HG03196 (cell line): ENCODE data around the gene ARL4D.
"Not testable (repeated sequence)": the region's sequence is repeated elsewhere in the genome, so short reads cannot be mapped to it uniquely, and the experiment has no call there.

ENCODE experiments used
- ATAC-seq: cut with Tn5 transposase; IDR thresholded peaks from one replicate; pipeline ENCODE4 v1.9.1; 2021; ENCODE audit not compliant: unreplicated experiment

ARL4D gene

DNA sequence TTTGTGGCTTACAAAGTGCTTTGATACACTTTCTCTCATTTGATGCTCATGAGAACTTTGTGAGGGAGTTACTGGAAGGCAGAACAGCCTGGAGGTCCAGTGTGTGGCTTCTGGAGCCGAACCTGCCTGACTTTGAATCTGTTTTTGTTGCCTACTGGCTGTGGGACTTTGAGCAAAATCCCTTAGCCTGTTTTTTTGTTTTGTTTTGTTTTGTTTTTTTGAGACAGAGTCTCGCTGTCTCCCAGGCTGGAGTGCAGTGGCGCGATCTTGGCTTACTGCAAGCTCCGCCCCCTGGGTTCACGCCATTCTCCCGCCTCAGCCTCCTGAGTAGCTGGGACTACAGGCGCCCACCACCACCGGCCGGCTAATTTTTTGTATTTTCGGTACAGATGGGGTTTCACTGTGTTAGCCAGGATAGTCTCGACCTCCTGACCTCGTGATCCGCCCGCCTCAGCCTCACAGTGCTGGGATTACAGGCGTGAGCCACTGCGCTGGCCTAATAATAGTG lies 20.6 kb downstream of the ARL4D start:
- ATAC-seq: not testable (repeated sequence)

- ATAC-seq: no peak
Measured at GRCh38 chr17:43423777-43424455, 25.1 kb downstream of the ARL4D start.

GRCh38 chr17:43427362-43428043 lies 28.7 kb downstream of the ARL4D start:
- ATAC-seq: no peak

DNA sequence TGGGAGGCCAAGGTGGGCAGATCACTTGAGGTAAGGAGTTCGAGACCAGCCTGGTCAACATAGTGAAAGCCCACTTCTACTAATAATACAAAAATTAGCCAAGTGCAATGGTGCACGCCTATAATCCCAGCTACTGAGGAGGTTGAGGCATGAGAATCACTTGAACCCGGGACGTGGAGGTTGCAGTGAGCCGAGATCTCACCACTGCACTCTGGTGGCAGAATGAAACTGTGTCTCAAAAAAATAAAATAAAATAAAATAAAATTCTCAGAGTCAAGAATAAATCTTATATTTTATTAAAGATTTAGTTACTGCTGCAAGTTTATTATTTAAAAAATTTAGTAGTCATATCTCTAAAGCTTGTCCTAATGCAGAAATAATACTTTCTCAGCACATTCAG lies 29.7 kb downstream of the ARL4D start:
- no peak for ATAC-seq

DNA sequence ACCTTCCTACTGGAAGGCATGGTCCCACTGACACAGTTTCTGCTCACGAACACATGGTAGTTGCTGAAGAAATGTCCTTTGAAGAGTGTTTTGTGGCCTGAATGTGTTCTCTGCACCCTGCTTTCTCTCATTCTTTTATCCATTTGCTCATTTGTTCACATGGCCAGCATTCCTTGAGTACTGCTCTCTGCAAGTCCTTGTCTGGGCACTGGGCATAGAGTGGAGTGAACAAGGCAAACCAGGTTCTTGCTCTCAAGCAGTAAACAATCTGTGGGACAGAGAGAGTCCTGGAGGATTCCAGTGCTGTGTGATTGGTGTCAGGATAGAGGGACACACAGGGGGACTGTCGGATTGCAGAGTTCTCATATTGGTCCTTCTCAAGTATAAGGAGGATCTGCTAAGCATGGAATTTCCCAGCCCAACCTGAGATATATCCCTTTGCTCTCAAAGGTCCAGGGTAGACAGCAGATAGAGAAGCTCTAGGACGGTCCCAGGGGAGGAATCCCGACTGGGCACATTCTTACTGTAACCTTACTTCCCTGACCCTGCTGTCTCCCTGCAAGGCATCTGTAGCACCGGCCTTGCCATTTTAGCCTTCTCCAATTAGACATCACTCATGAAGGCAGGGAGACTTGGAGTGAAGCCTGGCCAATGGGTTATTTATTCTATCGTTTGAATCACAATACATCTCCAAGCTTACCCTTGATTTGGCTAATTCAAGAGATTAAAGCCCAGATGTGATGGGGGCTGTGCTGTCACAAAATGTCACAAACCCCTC lies 32.3 kb downstream of the ARL4D start:
- ATAC-seq: no peak

- ATAC-seq: no peak
Measured at GRCh38 chr17:43431714-43432523, 33.1 kb downstream of the ARL4D start.

- ATAC-seq: no peak
Measured at GRCh38 chr17:43434902-43435319, 36.1 kb downstream of the ARL4D start.

GRCh38 chr17:43437756-43438155 lies 39.0 kb downstream of the ARL4D start:
- ATAC-seq: no peak

DNA sequence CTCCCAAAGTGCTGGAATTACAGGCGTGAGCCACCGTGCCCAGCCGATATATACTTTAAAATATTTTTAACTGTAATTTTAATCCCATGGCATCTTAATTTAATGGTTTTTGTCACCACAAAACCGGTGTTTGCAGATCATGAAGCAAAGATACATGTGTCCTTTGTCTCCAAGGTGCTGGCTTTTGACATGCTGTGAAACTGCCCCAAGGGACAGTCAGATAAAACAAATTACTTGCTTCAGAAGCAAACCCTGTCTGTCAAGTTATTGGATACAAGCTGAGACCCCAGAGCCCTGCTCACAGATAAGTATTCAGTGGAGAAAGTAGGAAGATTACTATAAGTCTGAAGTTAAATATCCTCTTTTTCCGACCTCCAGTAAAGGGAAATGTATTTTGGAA lies 39.8 kb downstream of the ARL4D start:
- ATAC-seq: no peak

GRCh38 chr17:43439041-43439440 lies 40.2 kb downstream of the ARL4D start:
- ATAC-seq: no peak

- no peak for ATAC-seq
Measured at GRCh38 chr17:43442711-43443110, 43.9 kb downstream of the ARL4D start.

DNA sequence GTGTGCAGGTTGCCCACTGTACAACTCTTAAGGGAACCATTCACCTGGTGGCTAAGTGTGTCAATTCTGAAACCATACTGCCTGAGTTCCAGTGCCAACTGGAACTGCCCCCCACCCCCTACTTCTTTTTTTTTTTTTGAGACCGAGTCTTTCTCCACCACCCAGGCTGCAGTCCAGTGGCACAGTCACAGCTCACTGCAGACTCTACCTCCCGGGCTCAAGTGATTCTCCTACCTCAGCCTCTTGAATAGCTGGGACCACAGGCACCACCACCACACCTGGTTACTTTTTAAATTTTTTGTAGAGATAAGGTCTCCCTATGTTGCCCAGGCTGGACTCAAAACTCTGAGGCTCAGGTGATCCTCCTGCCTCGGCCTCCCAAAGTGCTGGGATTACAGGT lies 44.6 kb downstream of the ARL4D start:
- ATAC-seq: no peak

DNA sequence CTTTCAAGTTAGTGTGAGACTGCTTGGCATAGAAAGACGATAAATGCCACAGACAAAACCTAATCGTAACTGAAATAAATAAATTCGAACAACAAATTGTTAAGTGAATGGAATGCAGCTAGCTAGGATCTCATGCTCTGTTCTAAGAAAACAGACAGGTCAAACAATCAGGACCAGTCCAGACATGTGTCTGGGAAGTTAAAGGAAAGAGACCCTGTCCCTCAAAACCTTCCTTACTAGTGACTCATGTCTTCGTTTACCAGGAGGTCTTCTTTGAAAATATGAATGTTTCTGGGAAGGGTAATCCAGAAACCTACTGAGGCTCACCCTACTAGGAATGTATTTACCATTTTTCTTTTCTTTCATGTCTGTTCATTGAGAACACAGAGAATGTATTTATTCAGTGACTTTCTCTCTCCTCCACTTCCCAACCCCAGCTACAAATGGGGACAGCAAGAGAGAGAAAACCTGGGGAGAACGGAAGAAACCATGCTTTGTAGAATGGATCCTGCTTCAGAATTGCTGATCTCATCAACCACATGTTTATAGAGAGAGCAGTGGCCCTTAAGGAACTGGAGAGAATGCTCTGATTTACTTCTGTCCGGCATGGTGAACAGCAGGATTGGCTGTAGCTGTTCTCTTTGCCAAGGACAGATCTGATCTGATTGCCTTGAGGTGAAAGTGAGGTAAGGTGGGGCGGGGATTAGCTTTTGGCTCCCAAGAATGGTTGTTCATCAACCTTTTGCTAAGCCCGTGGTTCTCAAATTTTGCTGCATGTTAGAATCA lies 45.6 kb downstream of the ARL4D start:
- ATAC-seq: no peak

GRCh38 chr17:43445009-43445589 lies 46.3 kb downstream of the ARL4D start:
- ATAC-seq: no peak

DNA sequence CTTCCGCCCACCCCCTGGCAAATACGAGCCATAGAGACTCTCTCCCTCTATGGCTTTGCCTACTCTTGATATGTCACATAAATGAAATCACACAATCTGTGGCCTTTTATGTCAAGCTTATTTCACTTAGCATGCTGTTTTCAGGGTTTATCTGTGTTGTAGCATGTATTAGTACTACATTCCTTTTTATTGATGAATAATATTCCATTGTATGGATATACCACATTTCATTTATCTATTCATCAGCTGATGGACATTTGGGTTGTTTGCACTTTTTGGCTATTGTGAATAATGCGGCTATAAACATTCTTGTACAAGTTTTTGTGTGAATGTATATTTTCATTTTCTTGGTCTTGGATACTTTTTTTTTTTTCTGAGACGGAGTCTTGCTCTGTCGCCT lies 48.0 kb downstream of the ARL4D start:
- ATAC-seq: no peak

- ATAC-seq: no peak
Measured at GRCh38 chr17:43448720-43449469, 50.1 kb downstream of the ARL4D start.

GRCh38 chr17:43449470-43450248 lies 50.9 kb downstream of the ARL4D start:
- no peak for ATAC-seq
